Naive thymus-derived CD8-positive, alpha-beta T cell (primary cell): Measurements from ENCODE around the gene TEC. TPM values are rescaled to one million over a fixed set of nuclear protein-coding genes. Genes with fewer than 3 reads are reported as not detected.
A peak's percentile ranks its signal among the peaks of the same experiment; 100 is the strongest.
"Not testable (repeated sequence)": the region's sequence is repeated elsewhere in the genome, so short reads cannot be mapped to it uniquely, and the experiment has no call there.

Experiments used
- ATAC-seq, 2 donors: fragments of 150-1000 bp; cut with Tn5 transposase in 1 of 2; sonication (Bioruptor Pico), chemical (Tn5 transposase) in 1 of 2; 1 replicate in 1 of 2; 2 replicates in 1 of 2; pipeline ENCODE4 v1.10.0; 2021; ENCODE audit warnings: mild to moderate bottlenecking in 2 of 2, moderate library complexity in 2 of 2
- POLR2A ChIA-PET: fragments of 350-600 bp; sonication (Branson Sonifier 250); formaldehyde crosslinking; loops from one replicate; lab custom pipeline; 2021; ENCODE audit warnings: antibody characterized with exemption; lab: Charles Lee
- DNase-seq, 10 donors: peaks; one replicate each; pipeline versions ENCODE4 v3.0.0 to v3.0.0-alpha.2; 2020 to 2022
- H3K27ac Mint-ChIP-seq, 10 donors: one replicate each; pipeline ENCODE4 v1.8.0; 2020 to 2022; ENCODE audit warnings: mild to moderate bottlenecking in 10 of 10, mixed read lengths in 10 of 10, moderate library complexity in 4 of 10, inconsistent platforms in 1 of 10
- H3K27me3 Mint-ChIP-seq, 5 donors: one replicate each; pipeline ENCODE4 v1.8.0; 2021 to 2022; ENCODE audit warnings: mixed read lengths in 5 of 5
- H3K36me3 Mint-ChIP-seq, 3 donors: one replicate each; pipeline ENCODE4 v1.8.0; 2020 to 2022; ENCODE audit warnings: mixed read lengths in 3 of 3, mild to moderate bottlenecking in 2 of 3, inconsistent platforms in 1 of 3
- H3K4me1 Mint-ChIP-seq, 4 donors: one replicate each; pipeline ENCODE4 v1.8.0; 2021 to 2022; ENCODE audit warnings: mixed read lengths in 4 of 4
- H3K4me3 Mint-ChIP-seq, 10 donors: one replicate each; pipeline ENCODE4 v1.8.0; 2020 to 2022; ENCODE audit warnings: mild to moderate bottlenecking in 10 of 10, mixed read lengths in 10 of 10, moderate library complexity in 6 of 10, inconsistent platforms in 1 of 10
- H3K9me3 Mint-ChIP-seq, 9 donors: one replicate each; pipeline ENCODE4 v1.8.0; 2020 to 2022; ENCODE audit warnings: mixed read lengths in 9 of 9, mild to moderate bottlenecking in 3 of 9, inconsistent platforms in 1 of 9, moderate library complexity in 1 of 9
- polyA plus RNA-seq, 3 donors: library from polyadenylated mRNA; unstranded; fragments of 300-500 nt; fragmentation: Illumina TruSeq; gene quantifications; one replicate each; pipeline ENCODE4 v1.2.3, GENCODE V29; 2021
- total RNA-seq, 8 experiments: library from RNA in 2 of 8; stranded (reverse) in 2 of 8; gene quantifications; one replicate each; pipeline ENCODE4 v1.2.3 and lab custom pipeline; 2021 to 2026

Gene TEC
- total and polyA plus RNA-seq, 5 experiments from 2014 or later, result 1.1 to 4.7 (median 2.5) TPM

GRCh38 chr4:48227662-48228061, 42.0 kb downstream of the TEC start:
- Mint-ChIP-seq H3K4me3 (no peak overlapping the region), H3K27ac (no peak overlapping the region), H3K4me1 (peaks cover 0 to 10% (median 1%) of the 10 kb centered on the region in 4 donors), H3K9me3 (peaks cover 0 to 2% (median 0%) of the 10 kb centered on the region in 9 donors), H3K36me3 (peaks cover 5 to 11% (median 11%) of the 10 kb centered on the region in 3 donors), H3K27me3 (peaks cover 0 to 5% (median 0%) of the 10 kb centered on the region in 5 donors)
- POLR2A ChIA-PET, result interaction anchor here (0.6 kb wide), 1 partner anchor 150 kb away, joined by 6 read pairs; no protein-coding TSS in a partner anchor
- DNase-seq, result no peak
- no peak for ATAC-seq

GRCh38 chr4:48226199-48226598, 43.4 kb downstream of the TEC start:
- H3K4me3 Mint-ChIP-seq, result no peak overlapping the region
- H3K9me3 Mint-ChIP-seq, result no peaks in the 10 kb centered on the region
- peaks cover 0 to under 1% (median 0%) of the 10 kb centered on the region in 5 donors for H3K27me3 Mint-ChIP-seq
- POLR2A ChIA-PET, result interaction anchor here (0.6 kb wide), 1 partner anchor 10 kb away, joined by 3 read pairs; no protein-coding TSS in a partner anchor
- peaks cover 0 to 10% (median 1%) of the 10 kb centered on the region in 4 donors for H3K4me1 Mint-ChIP-seq
- DNase-seq, result no peak
- ATAC-seq, result no peak
- H3K36me3 Mint-ChIP-seq, result peaks cover 5 to 13% (median 11%) of the 10 kb centered on the region in 3 donors
- no peak overlapping the region for H3K27ac Mint-ChIP-seq

GRCh38 chr4:48225368-48226141, 44.1 kb downstream of the TEC start:
- Mint-ChIP-seq H3K36me3 (peaks cover 5 to 16% (median 11%) of the 10 kb centered on the region in 3 donors), H3K9me3 (no peaks in the 10 kb centered on the region), H3K4me3 (no peak overlapping the region), H3K27ac (no peak overlapping the region), H3K4me1 (peaks cover 0 to 10% (median 0%) of the 10 kb centered on the region in 4 donors), H3K27me3 (no peaks in the 10 kb centered on the region)
- DNase-seq (no peak), ATAC-seq (no peak)
- POLR2A ChIA-PET, result no interaction called here

- Mint-ChIP-seq H3K36me3 (peaks cover 5 to 22% (median 11%) of the 10 kb centered on the region in 3 donors), H3K4me1 (peaks cover 0 to 10% (median 0%) of the 10 kb centered on the region in 4 donors), H3K9me3 (peaks cover 0 to 2% (median 0%) of the 10 kb centered on the region in 9 donors), H3K27ac (no peak overlapping the region), H3K27me3 (no peaks in the 10 kb centered on the region), H3K4me3 (no peak overlapping the region)
- DNase-seq, result no peak
- POLR2A ChIA-PET, result no interaction called here
- ATAC-seq, result no peak
Measured at GRCh38 chr4:48224606-48225005, 45.0 kb downstream of the TEC start.

- Mint-ChIP-seq H3K4me1 (peaks cover 0 to 10% (median 0%) of the 10 kb centered on the region in 4 donors), H3K9me3 (peaks cover 0 to 2% (median 0%) of the 10 kb centered on the region in 9 donors), H3K36me3 (peaks cover 2 to 25% (median 11%) of the 10 kb centered on the region in 3 donors), H3K27ac (peak overlapping the region in 1 of 10 donors; percentile 32), H3K27me3 (no peaks in the 10 kb centered on the region), H3K4me3 (no peak overlapping the region)
- ATAC-seq (no peak), DNase-seq (no peak)
- POLR2A ChIA-PET, result no interaction called here
Measured at GRCh38 chr4:48223633-48224295, 45.9 kb downstream of the TEC start.

- H3K27ac Mint-ChIP-seq, result no peak overlapping the region
- DNase-seq (no peak), ATAC-seq (no peak)
- peaks cover 0 to 24% (median 6%) of the 10 kb centered on the region in 3 donors for H3K36me3 Mint-ChIP-seq
- no peaks in the 10 kb centered on the region for H3K27me3 Mint-ChIP-seq
- H3K4me1 Mint-ChIP-seq, result peaks cover 0 to 10% (median 0%) of the 10 kb centered on the region in 4 donors
- H3K4me3 Mint-ChIP-seq, result no peak overlapping the region
- H3K9me3 Mint-ChIP-seq, result peaks cover 0 to 2% (median 0%) of the 10 kb centered on the region in 9 donors
- POLR2A ChIA-PET, result no interaction called here
Measured at GRCh38 chr4:48222491-48222890, 47.1 kb downstream of the TEC start.

GRCh38 chr4:48219430-48219829, 50.2 kb downstream of the TEC start:
- H3K4me1 Mint-ChIP-seq, H3K9me3 Mint-ChIP-seq, POLR2A ChIA-PET, ATAC-seq, H3K27me3 Mint-ChIP-seq, H3K4me3 Mint-ChIP-seq, DNase-seq, H3K27ac Mint-ChIP-seq: not testable (repeated sequence)
- H3K36me3 Mint-ChIP-seq, result peaks cover 0 to 24% (median 0%) of the 10 kb centered on the region in 3 donors

GRCh38 chr4:48216563-48216962, 53.1 kb downstream of the TEC start:
- Mint-ChIP-seq H3K36me3 (peaks cover 0 to 20% (median 0%) of the 10 kb centered on the region in 3 donors), H3K4me1 (peaks cover 0 to 14% (median 11%) of the 10 kb centered on the region in 4 donors), H3K27ac (no peak overlapping the region), H3K27me3 (no peaks in the 10 kb centered on the region), H3K4me3 (no peak overlapping the region), H3K9me3 (peaks cover 0 to 2% (median 0%) of the 10 kb centered on the region in 9 donors)
- ATAC-seq (no peak), DNase-seq (no peak)
- POLR2A ChIA-PET, result no interaction called here

- DNase-seq (no peak), ATAC-seq (no peak)
- Mint-ChIP-seq H3K4me1 (peaks cover 0 to 19% (median 11%) of the 10 kb centered on the region in 4 donors), H3K9me3 (peaks cover 0 to 2% (median 0%) of the 10 kb centered on the region in 9 donors), H3K27ac (no peak overlapping the region), H3K36me3 (peaks cover 0 to 16% (median 0%) of the 10 kb centered on the region in 3 donors), H3K4me3 (no peak overlapping the region), H3K27me3 (no peaks in the 10 kb centered on the region)
- POLR2A ChIA-PET, result no interaction called here
Measured at GRCh38 chr4:48215977-48216376, 53.7 kb downstream of the TEC start.

GRCh38 chr4:48212165-48212564, 57.5 kb downstream of the TEC start:
- POLR2A ChIA-PET, result no interaction called here
- Mint-ChIP-seq H3K4me1 (peaks cover 4 to 22% (median 16%) of the 10 kb centered on the region in 4 donors), H3K27ac (peak overlapping the region in 1 of 10 donors; percentile 1), H3K36me3 (peaks cover 0 to under 1% (median 0%) of the 10 kb centered on the region in 3 donors), H3K27me3 (peaks cover 0 to 3% (median 2%) of the 10 kb centered on the region in 5 donors), H3K9me3 (no peaks in the 10 kb centered on the region), H3K4me3 (no peak overlapping the region)
- no peak for ATAC-seq
- no peak for DNase-seq

GRCh38 chr4:48210966-48211328, 58.7 kb downstream of the TEC start:
- Mint-ChIP-seq H3K4me3 (no peak overlapping the region), H3K27ac (no peak overlapping the region), H3K9me3 (no peaks in the 10 kb centered on the region), H3K36me3 (peaks cover 0 to 3% (median 0%) of the 10 kb centered on the region in 3 donors), H3K27me3 (peaks cover 0 to 9% (median 3%) of the 10 kb centered on the region in 5 donors), H3K4me1 (peaks cover 4 to 22% (median 16%) of the 10 kb centered on the region in 4 donors)
- ATAC-seq (no peak), DNase-seq (no peak)
- POLR2A ChIA-PET, result no interaction called here

- ATAC-seq (no peak), DNase-seq (no peak)
- Mint-ChIP-seq H3K27me3 (peaks cover 0 to 11% (median 3%) of the 10 kb centered on the region in 5 donors), H3K36me3 (peaks cover 0 to 12% (median 10%) of the 10 kb centered on the region in 3 donors), H3K4me1 (peaks cover 0 to 7% (median 3%) of the 10 kb centered on the region in 4 donors), H3K27ac (no peak overlapping the region), H3K4me3 (no peak overlapping the region), H3K9me3 (peaks cover 0 to 6% (median 0%) of the 10 kb centered on the region in 9 donors)
- POLR2A ChIA-PET, result no interaction called here
Measured at GRCh38 chr4:48205626-48206025, 64.0 kb downstream of the TEC start.
